Measurements from ENCODE around the gene SH3BGR. TPM values are rescaled to one million over a fixed set of nuclear protein-coding genes. Genes with fewer than 3 reads are reported as not detected.

Gene SH3BGR
- polyA plus RNA-seq, 4 donors = 3.3 to 5.8 (median 5.7) TPM

DNA sequence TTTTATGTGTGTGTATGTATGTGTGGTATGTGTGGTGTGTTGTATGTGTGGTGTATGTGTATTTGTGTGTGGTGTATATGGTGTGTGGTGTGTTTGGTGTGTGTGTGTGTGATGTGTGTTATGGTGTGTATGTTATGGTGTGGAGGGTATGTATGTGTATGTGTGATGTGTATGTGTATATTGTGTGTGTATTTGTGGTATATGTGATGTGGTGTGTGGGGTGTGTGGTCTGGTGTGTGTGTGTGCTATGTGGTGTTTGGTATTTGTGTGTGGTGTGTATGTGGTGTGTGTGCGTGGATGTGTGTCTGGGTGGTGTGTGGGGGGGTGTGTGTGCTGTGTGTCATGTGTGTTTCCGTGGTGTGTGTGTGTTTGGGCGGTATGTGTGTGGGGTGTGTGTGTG lies 59.3 kb downstream of the SH3BGR start:
- no peak for DNase-seq (ENCODE audit: low read depth in 4 of 4, low spot score in 3 of 4)

DNA sequence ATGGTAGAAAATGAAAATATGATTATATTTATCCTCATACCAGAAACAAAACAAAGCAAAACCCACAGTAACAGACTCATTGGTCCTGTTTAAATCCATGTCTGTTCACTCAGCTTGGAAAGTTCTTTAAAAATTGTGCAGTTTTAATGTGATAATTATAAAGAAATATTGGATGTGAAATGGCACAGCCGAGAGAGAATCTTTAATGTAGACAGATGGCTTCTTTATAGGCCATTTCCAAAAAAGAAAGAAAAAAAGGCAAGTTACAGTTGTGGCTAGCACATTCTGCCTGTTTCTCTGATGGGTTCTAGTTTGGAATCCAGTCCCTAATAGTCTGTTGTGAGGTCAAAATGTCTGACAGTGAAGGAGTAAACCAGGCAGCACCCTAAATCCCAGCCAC lies 62.0 kb downstream of the SH3BGR start:
- no peak for DNase-seq (ENCODE audit: low read depth in 4 of 4, low spot score in 3 of 4)

DNA sequence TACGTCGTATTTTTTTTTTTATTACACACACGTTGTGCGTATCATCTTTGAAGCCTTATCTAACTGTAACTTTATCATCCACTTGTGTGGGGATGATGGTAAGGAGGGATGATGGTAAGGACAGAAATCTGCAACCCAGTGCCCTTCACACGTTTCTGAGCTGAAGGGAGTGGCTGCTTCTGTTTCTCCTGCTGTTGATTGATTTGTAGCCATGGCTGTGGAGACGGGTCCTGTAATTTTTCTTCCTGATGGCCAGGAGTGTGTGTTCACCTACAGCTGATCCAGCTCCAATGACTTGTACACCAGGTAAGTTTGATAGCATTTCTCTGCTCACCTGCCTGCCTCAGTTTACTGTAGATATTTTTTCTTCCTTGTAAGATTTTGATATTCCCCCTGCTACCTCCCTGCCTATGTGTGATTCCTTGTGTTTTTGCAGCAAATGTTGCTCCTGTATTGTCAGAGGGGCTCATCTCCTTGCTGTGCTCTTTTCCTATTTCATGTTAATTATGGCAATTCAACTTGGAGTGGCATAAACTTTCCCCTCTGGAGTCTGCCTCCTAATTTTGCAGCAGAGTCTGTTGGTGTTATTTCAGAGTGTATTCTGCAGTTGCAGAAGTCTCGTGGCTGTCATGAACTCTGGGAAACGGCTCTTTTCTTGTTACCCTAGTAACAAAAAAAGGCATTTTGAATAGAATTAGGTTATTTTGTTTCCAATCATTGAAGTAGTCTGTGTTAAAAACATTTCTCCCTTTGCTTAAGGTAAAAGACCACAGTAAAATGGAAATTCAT lies 64.1 kb downstream of the SH3BGR start:
- DNase-seq (ENCODE audit: low read depth in 4 of 4, low spot score in 3 of 4) = no peak

DNA sequence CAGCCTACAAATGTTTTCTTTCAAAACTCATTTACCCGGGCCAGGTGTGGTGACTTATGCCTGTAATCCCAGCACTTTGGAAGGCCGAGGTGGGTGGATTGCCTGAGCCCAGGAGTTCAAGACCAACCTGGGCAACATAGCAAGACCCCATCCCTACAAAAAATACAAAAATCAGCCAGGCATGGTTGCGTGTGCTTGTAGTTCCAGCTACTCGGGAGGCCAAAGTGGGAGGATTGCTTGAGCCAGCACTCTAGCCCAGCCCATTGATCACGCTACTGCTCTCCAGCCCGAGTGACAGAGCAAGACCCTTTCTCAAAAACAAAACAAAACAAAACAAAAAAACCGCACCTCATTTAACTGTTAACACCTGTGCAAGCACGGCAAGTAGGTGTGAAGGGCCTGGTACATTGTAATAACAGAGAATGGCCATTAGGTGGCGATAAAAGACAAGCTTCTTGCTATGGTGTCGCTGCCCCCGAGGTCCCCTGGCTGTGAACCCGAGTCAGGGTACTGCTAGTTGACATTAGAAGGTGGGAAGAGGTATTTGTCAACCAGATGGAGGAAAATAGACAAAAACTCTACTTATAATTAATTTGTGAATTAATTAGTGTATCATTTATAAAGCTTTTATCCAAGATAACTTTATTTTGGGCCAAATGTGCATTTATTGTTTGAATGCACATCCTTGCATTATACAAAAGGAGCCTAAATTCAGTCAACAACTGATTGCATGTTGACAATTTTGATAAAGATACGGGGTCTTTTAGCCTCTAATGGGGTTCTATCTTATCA lies 66.5 kb downstream of the SH3BGR start:
- peak in 3 of 4 donors; percentile 32 to 39 (median 37) for DNase-seq (ENCODE audit: low read depth in 4 of 4, low spot score in 3 of 4)

GRCh38 chr21:39518847-39519210 lies 67.1 kb downstream of the SH3BGR start:
- DNase-seq (ENCODE audit: low read depth in 4 of 4, low spot score in 3 of 4) = no peak

DNA sequence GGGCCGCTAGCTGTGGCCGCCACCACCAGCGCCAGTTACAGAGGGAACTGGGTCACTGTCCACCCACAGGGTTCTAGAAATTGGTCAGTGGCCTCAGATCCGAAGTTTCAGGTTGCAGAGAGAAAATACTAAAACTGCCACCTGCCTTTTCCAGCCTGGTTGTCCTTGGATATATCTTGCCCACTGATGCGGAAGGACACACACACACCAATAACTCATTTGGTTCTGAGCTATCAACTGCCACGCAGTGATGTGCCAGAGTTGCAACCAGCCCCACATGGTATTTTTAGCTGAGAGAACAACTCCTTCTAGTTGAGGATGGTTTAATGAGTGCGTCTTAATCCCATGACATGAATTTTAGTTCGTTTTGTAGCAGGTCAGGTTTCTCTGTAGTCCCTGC lies 68.1 kb downstream of the SH3BGR start:
- DNase-seq (ENCODE audit: low read depth in 4 of 4, low spot score in 3 of 4) = peak in 1 of 4 donors; percentile 33

DNA sequence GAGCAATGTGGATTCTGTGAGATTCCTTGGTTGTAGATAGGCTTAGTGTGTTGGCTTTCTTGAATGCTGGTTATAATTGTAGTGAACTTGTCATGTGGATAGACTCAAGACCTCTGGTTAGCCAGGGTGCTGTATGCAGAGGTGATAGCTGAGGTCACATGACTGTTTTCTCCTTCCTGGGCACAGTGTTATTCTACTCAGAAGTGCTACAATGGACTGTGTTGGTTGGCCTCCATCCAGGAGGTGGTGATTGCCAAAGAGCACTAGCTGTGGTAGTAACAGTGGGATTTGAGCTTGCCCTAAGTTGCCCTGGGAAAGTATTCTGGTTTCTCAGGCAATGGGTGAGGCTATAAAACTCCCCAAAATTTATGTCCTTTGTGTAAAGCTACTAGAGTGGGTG lies 71.6 kb downstream of the SH3BGR start:
- no peak for DNase-seq (ENCODE audit: low read depth in 4 of 4, low spot score in 3 of 4)

DNA sequence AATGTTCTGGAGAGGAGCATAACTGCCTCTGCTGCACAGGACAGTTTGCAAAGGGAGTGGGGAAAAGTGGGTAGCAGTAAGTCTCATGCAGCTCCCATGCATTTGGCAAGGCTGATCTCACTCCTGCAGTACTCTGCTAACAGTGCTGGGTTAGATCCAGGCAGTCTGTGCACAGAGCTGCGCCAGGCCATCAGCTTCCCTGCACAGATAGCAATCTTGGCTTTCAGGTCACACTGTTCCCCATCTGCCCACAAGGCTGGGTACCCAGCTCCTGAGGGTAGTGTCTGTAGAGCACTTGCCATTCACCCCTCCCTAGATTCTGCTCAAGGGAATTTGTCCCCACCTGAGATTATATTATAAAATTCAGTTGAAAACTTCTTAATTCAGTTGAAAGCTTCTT lies 72.1 kb downstream of the SH3BGR start:
- DNase-seq (ENCODE audit: low read depth in 4 of 4, low spot score in 3 of 4) = no peak

DNA sequence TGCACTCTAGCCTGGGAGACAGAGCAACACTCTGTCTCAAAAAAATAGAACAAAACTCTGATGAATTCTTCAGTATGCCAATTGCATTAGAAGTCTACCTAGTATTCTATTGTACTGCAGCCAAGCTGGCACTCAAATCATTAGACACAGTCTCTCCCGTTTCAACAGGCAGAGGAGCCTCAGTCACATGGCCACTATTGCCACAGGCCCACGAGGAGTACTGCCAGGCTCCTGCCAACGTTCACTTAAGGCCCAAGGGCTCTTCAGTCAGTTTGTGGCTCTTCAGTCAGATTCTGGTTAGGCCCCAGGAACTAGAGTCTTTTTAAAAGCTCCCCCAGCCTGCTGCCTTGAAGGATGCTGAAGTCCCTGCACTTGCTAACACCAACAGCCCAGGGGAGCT lies 73.4 kb downstream of the SH3BGR start:
- no peak for DNase-seq (ENCODE audit: low read depth in 4 of 4, low spot score in 3 of 4)

- DNase-seq (ENCODE audit: low read depth in 4 of 4, low spot score in 3 of 4) = no peak
Observed at GRCh38 chr21:39525601-39526000, 73.8 kb downstream of the SH3BGR start.

DNA sequence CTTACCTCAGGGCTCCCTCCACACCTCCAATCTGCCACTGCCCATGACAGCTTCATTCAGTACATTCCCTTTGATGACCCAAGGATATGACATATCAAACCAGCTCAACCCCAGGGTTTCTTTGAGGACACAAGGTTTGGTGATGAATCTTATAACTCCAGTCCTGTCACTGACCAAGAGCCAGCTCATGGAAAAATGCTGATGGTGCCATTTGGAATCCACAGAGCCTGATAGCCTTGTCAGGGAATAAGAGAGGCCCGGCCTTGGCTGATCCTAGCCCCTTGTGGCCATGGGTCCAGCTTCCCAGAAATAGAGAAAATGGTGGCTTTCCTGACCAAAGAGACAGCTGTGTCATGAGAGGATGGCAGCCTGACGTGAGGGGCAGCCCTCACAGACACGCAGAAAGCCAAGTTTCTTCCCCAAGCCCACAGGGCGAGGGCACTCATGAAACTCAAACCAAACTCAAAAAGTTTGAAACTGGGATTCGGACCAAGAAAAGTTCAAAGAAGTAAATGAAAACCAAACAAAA lies 75.4 kb downstream of the SH3BGR start:
- no peak for DNase-seq (ENCODE audit: low read depth in 4 of 4, low spot score in 3 of 4)

GRCh38 chr21:39527664-39528381 lies 76.1 kb downstream of the SH3BGR start:
- DNase-seq (ENCODE audit: low read depth in 4 of 4, low spot score in 3 of 4) = no peak

GRCh38 chr21:39529026-39529425 lies 77.3 kb downstream of the SH3BGR start:
- no peak for DNase-seq (ENCODE audit: low read depth in 4 of 4, low spot score in 3 of 4)

GRCh38 chr21:39531064-39531463 lies 79.3 kb downstream of the SH3BGR start:
- no peak for DNase-seq (ENCODE audit: low read depth in 4 of 4, low spot score in 3 of 4)

DNA sequence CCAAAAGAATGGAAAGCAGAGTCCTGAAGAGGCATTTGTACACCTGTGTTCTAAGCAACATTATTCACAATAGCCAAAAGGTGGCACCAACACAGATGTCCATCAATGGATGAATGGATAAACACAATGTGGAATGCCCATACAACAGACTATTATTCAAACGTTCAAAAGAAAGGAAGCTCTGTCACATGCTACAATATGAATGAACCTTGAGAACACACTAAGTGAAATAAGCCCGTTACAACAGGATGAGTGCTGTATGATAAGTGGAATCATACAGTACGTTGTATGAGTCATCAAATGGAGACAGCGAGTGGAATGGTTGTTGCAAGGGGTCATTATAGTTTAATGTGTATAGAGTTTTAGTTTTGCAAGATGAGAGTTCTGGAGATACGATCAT lies 80.1 kb downstream of the SH3BGR start:
- no peak for DNase-seq (ENCODE audit: low read depth in 4 of 4, low spot score in 3 of 4)

DNA sequence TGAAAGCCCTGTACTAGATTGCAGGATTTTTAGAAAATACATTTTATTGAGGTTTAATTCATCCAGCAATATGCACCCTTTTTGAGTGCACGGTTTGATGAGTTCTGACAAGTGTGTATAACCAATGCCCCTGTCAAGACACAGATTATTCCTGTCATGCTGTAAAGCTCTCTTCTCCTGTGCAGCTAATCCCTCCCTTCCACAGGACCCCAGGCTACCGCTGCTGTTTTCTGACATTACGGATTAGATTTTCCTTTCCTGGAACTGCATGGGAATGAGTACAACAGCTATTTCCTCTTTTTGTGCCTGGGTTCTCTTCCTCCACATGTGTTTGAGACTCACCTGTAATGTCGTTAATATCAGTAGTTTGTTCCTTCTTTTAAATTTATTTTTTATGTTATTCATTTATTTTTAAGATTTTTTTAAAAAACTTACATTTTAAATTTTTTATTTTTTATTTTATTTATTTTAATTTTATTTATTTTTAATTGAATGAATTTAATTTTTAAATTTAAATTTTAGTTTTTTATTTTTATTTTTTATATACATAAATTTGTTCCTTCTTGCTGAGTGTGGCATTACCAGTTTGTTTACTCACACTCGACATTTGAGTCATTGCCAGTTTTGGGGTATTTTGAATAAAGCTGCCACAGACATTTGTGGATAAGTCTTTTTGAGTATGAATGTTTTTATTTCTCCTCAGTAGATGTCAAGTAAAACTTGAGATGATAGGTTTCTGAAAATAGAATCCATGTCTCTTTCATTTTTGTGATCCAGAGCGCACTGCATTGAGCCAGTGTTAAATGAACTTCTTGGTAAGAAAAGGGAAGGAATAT lies 82.0 kb downstream of the SH3BGR start:
- DNase-seq (ENCODE audit: low read depth in 4 of 4, low spot score in 3 of 4) = no peak

DNA sequence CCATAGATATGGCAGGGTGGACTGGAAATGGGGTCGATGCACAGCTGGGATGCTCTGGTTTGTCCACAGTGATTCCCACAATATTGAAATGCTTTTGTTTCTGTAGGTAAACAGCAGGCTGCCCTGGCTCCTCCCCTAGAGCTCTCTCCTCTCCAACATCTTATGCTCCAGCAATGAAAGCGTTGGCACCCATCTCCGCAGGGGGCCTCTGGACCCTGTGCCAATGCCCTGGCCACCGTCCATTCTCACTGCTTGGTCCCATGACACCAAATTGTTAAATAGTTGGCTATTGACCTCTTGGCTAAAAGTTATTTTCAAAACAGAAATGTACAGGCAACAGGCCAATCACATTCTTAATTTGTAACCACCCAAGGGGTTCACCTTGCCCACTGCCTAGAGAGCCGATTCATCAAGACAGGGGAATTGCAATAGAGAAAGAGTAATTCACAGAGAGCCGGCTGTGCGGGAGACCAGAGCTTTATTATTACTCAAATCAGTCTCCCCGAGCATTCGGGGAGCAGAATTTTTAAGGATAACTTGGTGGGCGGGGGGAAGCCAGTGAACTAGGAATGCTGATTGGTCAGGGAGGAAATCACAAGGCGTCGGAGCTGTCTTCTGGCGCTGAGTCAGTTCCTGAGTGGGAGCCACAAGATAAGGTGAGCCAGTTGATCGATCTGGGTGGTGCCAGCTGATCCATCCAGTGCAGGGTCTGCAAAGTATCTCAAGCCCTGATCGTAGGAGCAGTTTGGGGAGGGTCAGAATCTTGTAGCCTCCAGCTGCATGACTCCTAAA lies 84.1 kb downstream of the SH3BGR start:
- no peak for DNase-seq (ENCODE audit: low read depth in 4 of 4, low spot score in 3 of 4)

GRCh38 chr21:39536835-39537234 lies 85.1 kb downstream of the SH3BGR start:
- no peak for DNase-seq (ENCODE audit: low read depth in 4 of 4, low spot score in 3 of 4)

- no peak for DNase-seq (ENCODE audit: low read depth in 4 of 4, low spot score in 3 of 4)
Observed at GRCh38 chr21:39537571-39537970, 85.8 kb downstream of the SH3BGR start.

Measured in left renal pelvis (tissue), 4 donors.